Activated T-helper 1 cell treated with anti-CD3 and anti-CD28 coated beads, Interleukin-12 subunit alpha, Interleukin-12 subunit beta, Interleukin-2, Interleukin-4 antibody, amounts not matched to agents 30 ng/mL and 10 ng/mL and 1 ng/mL, durations not matched to agents 14 hours and 24 hours and 36 hours (primary cell): ENCODE results near the gene PCGF2. TPM values are rescaled to one million over a fixed set of nuclear protein-coding genes. Genes with fewer than 3 reads are reported as not detected.
"Not testable (repeated sequence)": the region's sequence is repeated elsewhere in the genome, so short reads cannot be mapped to it uniquely, and the experiment has no call there.

Experiments
- DNase-seq: peaks from one replicate; pipeline ENCODE4 v3.0.0; 2021; ENCODE audit warnings: low spot score
- H3K27ac Mint-ChIP-seq: one replicate; pipeline ENCODE4 v1.8.0; 2021; ENCODE audit warnings: mild to moderate bottlenecking, mixed read lengths
- H3K27me3 Mint-ChIP-seq: one replicate; pipeline ENCODE4 v1.8.0; 2022; ENCODE audit warnings: mild to moderate bottlenecking, moderate library complexity, mixed read lengths; ENCODE audit not compliant: insufficient read depth
- H3K36me3 Mint-ChIP-seq: one replicate; pipeline ENCODE4 v1.8.0; 2021; ENCODE audit warnings: low read depth, mixed read lengths
- H3K4me1 Mint-ChIP-seq: one replicate; pipeline ENCODE4 v1.8.0; 2021; ENCODE audit warnings: low read depth, mixed read lengths
- H3K4me3 Mint-ChIP-seq: one replicate; pipeline ENCODE4 v1.8.0; 2021; ENCODE audit warnings: mild to moderate bottlenecking, moderate library complexity, mixed read lengths
- H3K9me3 Mint-ChIP-seq: one replicate; pipeline ENCODE4 v1.8.0; 2021; ENCODE audit warnings: mixed read lengths
- intact Hi-C: fragments of 100-400 bp; cut with micrococcal nuclease; formaldehyde crosslinking; loops from one replicate; pipeline ENCODE4 v1.15.1; 2024
- total RNA-seq: library from RNA; stranded (reverse); gene quantifications from 2 replicates; pipeline ENCODE4 v1.2.3, GENCODE V29; 2022

PCGF2 gene
- total RNA-seq, 1 donor from 2014 or later, result 4.6 TPM

- H3K27ac Mint-ChIP-seq, result peak within 1 kb of the TSS; percentile 97
- peak; percentile 88 for DNase-seq
- intact Hi-C loops, result loop anchor here (1.0 kb wide), 2 partner anchors 22 to 54 kb away; partner anchors contain the start of gene PSMB3
- peaks cover 24% of the 10 kb centered on the region for H3K36me3 Mint-ChIP-seq
- H3K4me3 Mint-ChIP-seq, result peak within 1 kb of the TSS; percentile 94
- peaks cover 2% of the 10 kb centered on the region for H3K27me3 Mint-ChIP-seq
- no peaks in the 10 kb centered on the region for H3K9me3 Mint-ChIP-seq
- H3K4me1 Mint-ChIP-seq, result peaks cover 82% of the 10 kb centered on the region
These were observed 18.1 kb downstream of the PCGF2 start, which contains the start of gene CISD3 for GRCh38 chr17:38729886-38730525. Gene CISD3 (plus strand): TSS chr17:38730341. CDS start chr17:38730359, 18 bp downstream.

DNA sequence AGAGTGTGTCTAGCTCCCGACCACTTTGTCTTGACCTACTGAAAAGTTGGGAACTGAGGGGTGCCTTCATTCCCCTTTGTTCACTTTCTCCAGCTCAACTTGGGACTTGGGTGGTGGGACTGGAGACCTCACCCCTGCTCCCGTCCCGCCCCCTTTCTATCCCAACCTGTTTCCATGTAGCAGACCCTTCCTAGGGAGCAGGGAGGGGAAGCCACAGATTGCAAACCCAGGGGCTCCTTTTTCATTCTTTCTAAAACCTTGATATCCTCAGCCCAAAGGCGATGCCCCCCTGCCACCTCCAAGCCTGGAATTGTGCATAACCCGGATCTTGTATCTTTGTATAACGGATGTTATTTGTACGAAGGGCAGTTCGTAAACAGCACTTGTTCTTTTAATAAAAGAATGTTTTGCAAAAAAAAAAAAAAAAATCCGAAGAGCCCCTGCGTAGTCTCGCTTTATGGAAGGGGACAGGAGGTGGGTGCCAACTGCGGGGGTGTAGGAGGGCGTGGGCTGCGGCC lies 18.7 kb downstream of the PCGF2 start:
- H3K27me3 Mint-ChIP-seq, result peaks cover 2% of the 10 kb centered on the region
- no peak for DNase-seq
- H3K4me3 Mint-ChIP-seq, result peak overlapping the region; percentile 79
- H3K9me3 Mint-ChIP-seq, result no peaks in the 10 kb centered on the region
- H3K27ac Mint-ChIP-seq, result peak overlapping the region; percentile 94
- intact Hi-C loops, result no loop called here
- peaks cover 76% of the 10 kb centered on the region for H3K4me1 Mint-ChIP-seq
- H3K36me3 Mint-ChIP-seq, result peaks cover 26% of the 10 kb centered on the region

DNA sequence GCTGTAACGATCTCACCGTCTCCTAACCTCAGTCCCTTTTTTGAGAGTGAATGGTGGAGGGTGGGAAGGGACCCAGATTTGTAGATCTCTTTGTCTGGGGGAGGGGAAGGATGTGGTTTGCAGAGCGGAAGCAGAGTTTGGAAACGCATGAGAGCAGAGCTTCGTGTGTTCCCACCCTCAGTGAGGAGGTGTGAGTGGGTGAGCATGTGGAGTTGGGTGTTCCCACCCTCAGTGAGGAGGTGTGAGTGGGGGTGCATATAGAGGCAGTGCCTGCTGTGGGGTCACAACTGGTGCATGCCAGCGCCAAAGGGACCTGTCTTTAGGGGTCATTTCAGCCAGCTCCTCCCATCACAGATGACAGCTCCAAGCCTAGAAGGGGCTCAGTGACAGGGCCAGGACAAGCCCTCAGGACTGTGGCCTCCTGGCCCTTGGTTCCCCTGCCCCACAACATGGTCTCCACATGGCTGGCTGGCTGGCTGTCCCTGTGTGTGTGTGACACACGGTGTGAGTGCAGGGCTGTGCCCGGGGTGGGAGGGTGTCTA lies 19.8 kb downstream of the PCGF2 start:
- intact Hi-C loops, result no loop called here
- H3K27ac Mint-ChIP-seq, result peak overlapping the region; percentile 94
- peak overlapping the region; percentile 79 for H3K4me3 Mint-ChIP-seq
- peaks cover 26% of the 10 kb centered on the region for H3K36me3 Mint-ChIP-seq
- peaks cover 66% of the 10 kb centered on the region for H3K4me1 Mint-ChIP-seq
- peak; percentile 68 for DNase-seq
- peaks cover 2% of the 10 kb centered on the region for H3K27me3 Mint-ChIP-seq
- no peaks in the 10 kb centered on the region for H3K9me3 Mint-ChIP-seq

DNA sequence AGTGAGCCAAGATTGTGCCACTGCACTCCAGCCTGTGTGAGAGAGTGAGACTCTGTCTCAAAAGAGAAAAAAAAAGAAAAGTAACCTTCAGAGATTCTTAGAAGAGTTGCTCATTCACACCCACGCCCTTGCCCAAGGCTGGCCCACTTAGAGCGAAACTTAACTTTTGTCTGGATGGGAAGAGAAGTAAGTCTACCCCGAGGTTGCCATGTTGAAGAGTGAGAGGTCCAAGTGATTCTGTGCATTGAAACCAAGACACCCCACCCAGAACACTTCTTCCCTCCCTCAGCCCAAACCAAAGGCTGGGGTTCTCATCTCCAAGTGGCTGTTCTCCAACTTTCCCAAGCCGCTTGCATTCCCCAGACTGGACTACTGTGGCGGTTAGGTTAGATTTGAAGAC lies 20.4 kb downstream of the PCGF2 start:
- peaks cover 23% of the 10 kb centered on the region for H3K36me3 Mint-ChIP-seq
- intact Hi-C loops, result loop anchor here (1.0 kb wide), 2 partner anchors 21 to 26 kb away; no protein-coding TSS in a partner anchor
- peak; percentile 57 for DNase-seq
- H3K27me3 Mint-ChIP-seq, result peaks cover 2% of the 10 kb centered on the region
- H3K4me1 Mint-ChIP-seq, result peaks cover 60% of the 10 kb centered on the region
- H3K4me3 Mint-ChIP-seq, result peak overlapping the region; percentile 79
- H3K27ac Mint-ChIP-seq, result peak overlapping the region; percentile 94
- H3K9me3 Mint-ChIP-seq, result no peaks in the 10 kb centered on the region

- H3K9me3 Mint-ChIP-seq, DNase-seq, H3K4me3 Mint-ChIP-seq, H3K27me3 Mint-ChIP-seq, intact Hi-C loops: not testable (repeated sequence)
- Mint-ChIP-seq H3K36me3 (peaks cover 23% of the 10 kb centered on the region), H3K27ac (peak overlapping the region; percentile 73), H3K4me1 (peaks cover 45% of the 10 kb centered on the region)
These were observed 22.0 kb downstream of the PCGF2 start for GRCh38 chr17:38726145-38726544.

DNA sequence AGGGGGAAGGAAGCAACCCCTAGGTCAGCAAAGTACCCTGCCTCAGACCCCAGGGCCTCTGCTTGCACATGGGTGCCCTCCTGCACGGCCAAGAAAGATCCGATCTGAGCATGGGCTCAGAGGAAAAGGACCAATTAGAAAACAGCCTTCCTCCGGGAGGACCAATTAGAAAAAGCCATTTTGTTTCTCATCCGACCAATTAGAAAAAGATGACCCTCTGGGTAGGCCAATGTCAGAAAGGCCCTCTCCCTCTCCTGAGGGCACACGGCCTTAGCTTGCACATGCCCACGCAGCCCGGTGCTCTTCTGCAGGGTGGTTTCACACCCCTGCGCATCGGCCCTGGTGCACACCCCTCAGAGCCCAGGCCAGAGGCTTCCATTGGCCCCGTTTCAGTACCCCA lies 23.1 kb downstream of the PCGF2 start:
- no peak overlapping the region for H3K27ac Mint-ChIP-seq
- DNase-seq, result no peak
- intact Hi-C loops, result no loop called here
- peaks cover 36% of the 10 kb centered on the region for H3K4me1 Mint-ChIP-seq
- peaks cover 27% of the 10 kb centered on the region for H3K36me3 Mint-ChIP-seq
- H3K27me3 Mint-ChIP-seq, result no peaks in the 10 kb centered on the region
- H3K9me3 Mint-ChIP-seq, result no peaks in the 10 kb centered on the region
- no peak overlapping the region for H3K4me3 Mint-ChIP-seq

GRCh38 chr17:38724337-38724988 lies 23.7 kb downstream of the PCGF2 start:
- H3K4me1 Mint-ChIP-seq, result peaks cover 35% of the 10 kb centered on the region
- no peak for DNase-seq
- no peak overlapping the region for H3K4me3 Mint-ChIP-seq
- no peaks in the 10 kb centered on the region for H3K9me3 Mint-ChIP-seq
- H3K27me3 Mint-ChIP-seq, result no peaks in the 10 kb centered on the region
- H3K27ac Mint-ChIP-seq, result no peak overlapping the region
- intact Hi-C loops, result no loop called here
- H3K36me3 Mint-ChIP-seq, result peaks cover 27% of the 10 kb centered on the region

DNA sequence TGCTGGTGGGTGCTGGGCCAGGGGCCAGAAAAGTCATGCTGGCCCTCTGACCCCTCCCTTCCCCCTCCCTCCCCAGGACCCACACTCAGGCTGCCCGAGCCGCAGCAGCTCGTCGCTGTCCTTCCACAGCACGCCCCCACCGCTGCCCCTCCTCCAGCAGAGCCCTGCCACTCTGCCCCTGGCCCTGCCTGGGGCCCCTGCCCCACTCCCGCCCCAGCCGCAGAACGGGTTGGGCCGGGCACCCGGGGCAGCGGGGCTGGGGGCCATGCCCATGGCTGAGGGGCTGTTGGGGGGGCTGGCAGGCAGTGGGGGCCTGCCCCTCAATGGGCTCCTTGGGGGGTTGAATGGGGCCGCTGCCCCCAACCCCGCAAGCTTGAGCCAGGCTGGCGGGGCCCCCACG lies 26.3 kb downstream of the PCGF2 start:
- Mint-ChIP-seq H3K36me3 (peaks cover 33% of the 10 kb centered on the region), H3K4me3 (no peak overlapping the region), H3K9me3 (no peaks in the 10 kb centered on the region), H3K27me3 (no peaks in the 10 kb centered on the region), H3K27ac (no peak overlapping the region), H3K4me1 (peaks cover 15% of the 10 kb centered on the region)
- intact Hi-C loops, result no loop called here
- no peak for DNase-seq

- no peak for DNase-seq
- Mint-ChIP-seq H3K27ac (no peak overlapping the region), H3K36me3 (peaks cover 35% of the 10 kb centered on the region), H3K4me3 (no peak overlapping the region), H3K27me3 (no peaks in the 10 kb centered on the region), H3K4me1 (peaks cover 10% of the 10 kb centered on the region), H3K9me3 (no peaks in the 10 kb centered on the region)
- intact Hi-C loops, result no loop called here
These were observed 27.2 kb downstream of the PCGF2 start for GRCh38 chr17:38720941-38721340.

GRCh38 chr17:38719943-38720641 lies 28.0 kb downstream of the PCGF2 start:
- Mint-ChIP-seq H3K27ac (no peak overlapping the region), H3K9me3 (no peaks in the 10 kb centered on the region), H3K4me3 (no peak overlapping the region), H3K27me3 (no peaks in the 10 kb centered on the region), H3K4me1 (peaks cover 18% of the 10 kb centered on the region), H3K36me3 (peaks cover 43% of the 10 kb centered on the region)
- no peak for DNase-seq
- intact Hi-C loops, result no loop called here

DNA sequence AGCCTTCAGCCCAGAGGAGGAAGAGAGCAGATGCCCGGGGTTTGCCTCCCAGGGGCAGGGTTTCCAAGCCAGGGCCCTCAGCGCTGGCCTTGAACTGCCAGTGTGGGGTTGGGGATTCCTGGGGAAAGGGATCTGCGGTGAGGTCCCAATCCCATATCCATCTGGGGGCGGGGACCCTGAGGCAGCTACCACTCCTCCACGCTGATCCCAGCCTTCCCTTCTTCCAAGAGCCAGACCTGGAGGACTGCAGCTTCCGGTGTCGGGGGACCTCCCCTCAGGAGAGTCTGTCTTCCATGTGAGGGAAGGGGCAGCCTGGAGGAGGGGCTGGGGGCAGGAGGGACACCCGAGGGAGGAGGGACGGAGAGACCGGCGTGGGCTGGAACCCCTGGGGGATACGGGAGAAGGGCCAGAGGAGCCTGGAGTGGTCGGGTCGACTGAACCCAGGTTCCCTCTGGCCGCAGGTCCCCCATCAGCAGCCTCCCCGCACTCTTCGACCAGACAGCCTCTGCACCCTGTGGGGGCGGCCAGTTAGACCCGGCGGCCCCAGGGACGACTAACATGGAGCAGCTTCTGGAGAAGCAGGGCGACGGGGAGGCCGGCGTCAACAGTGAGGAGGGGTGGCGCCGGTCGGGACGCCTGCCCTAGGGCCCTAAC lies 28.7 kb downstream of the PCGF2 start:
- intact Hi-C loops, result no loop called here
- no peak overlapping the region for H3K27ac Mint-ChIP-seq
- H3K9me3 Mint-ChIP-seq, result no peaks in the 10 kb centered on the region
- no peaks in the 10 kb centered on the region for H3K27me3 Mint-ChIP-seq
- H3K4me1 Mint-ChIP-seq, result peaks cover 23% of the 10 kb centered on the region
- peaks cover 42% of the 10 kb centered on the region for H3K36me3 Mint-ChIP-seq
- no peak overlapping the region for H3K4me3 Mint-ChIP-seq
- no peak for DNase-seq

DNA sequence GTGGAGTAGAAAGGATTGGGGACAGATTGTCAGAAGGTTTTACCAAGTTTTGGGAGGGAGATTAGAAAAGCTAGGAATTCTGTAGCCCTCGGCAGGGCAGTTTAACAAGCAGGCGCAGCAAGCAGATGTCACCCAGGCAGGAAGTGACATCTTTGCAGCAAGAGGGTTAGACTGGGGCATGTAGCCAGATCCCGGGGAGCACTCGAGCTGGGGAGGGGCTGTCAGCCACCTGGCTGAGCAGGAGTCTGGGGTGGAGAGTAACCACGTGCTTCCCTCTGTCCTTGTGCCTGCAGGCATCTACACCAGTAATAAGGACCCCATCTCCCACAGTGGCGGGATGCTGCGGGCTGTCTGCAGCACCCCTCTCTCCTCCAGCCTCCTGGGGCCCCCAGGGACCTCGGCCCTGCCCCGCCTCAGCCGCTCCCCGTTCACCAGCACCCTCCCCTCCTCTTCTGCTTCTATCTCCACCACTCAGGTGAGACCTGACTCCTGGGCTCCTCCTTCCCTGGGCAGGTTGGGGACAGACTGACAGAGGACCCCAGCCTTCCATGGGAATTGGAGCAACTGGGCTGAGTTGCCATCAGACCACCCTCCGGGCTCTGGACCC lies 30.9 kb downstream of the PCGF2 start:
- Mint-ChIP-seq H3K4me3 (no peak overlapping the region), H3K27ac (peak overlapping the region; percentile 79), H3K9me3 (no peaks in the 10 kb centered on the region), H3K36me3 (peaks cover 48% of the 10 kb centered on the region), H3K4me1 (peaks cover 32% of the 10 kb centered on the region), H3K27me3 (no peaks in the 10 kb centered on the region)
- no peak for DNase-seq
- intact Hi-C loops, result no loop called here
